ENCODE measurements around the gene PDE4B.

GRCh38 chr1:66084442-66084841 lies 291.7 kb downstream of the PDE4B start:
- TF ChIP-seq CTCF (IDR thresholded peaks at IDR 0.05) = peak; percentile 19
- TF ChIP-seq EZH2 (IDR thresholded peaks at IDR 0.05) = no peak
